HCT116 (cell line): Measurements from ENCODE around the gene NEK6.

Experiments
- CTCF ChIP-seq, 3 experiments: fragments of 200-600 bp in 1 of 3; sonication (generic) in 1 of 3; IDR thresholded peaks in 2 of 3; conservative IDR thresholded peaks in 1 of 3; 2 replicates each; pipeline ENCODE4 v1.5.1; 2012 to 2017; ENCODE audit warnings: low read depth in 2 of 3, low read length in 2 of 3, antibody characterized with exemption in 1 of 3, borderline replicate concordance in 1 of 3, control low read depth in 1 of 3, mild to moderate bottlenecking in 1 of 3, mixed read lengths in 1 of 3, mixed run types in 1 of 3, moderate library complexity in 1 of 3; ENCODE audit not compliant: insufficient read depth in 1 of 3
- POLR2A ChIP-seq: IDR thresholded peaks from 2 replicates; pipeline ENCODE4 v1.7.0; 2011; ENCODE audit warnings: borderline replicate concordance; ENCODE audit not compliant: insufficient read depth, insufficient read length; ENCODE audit errors: extremely low read depth

- TF ChIP-seq CTCF (IDR thresholded peaks at IDR 0.05 in 2 of 3, conservative IDR thresholded peaks at IDR 0.05 in 1 of 3; ENCODE audit: borderline replicate concordance in 1 of 3, insufficient read depth in 1 of 3, low read depth in 2 of 3, low read length in 2 of 3): no peak
- TF ChIP-seq POLR2A: no peak
These were observed 38.7 kb upstream of the NEK6 start for GRCh38 chr9:124218987-124219461.
